NOMO-1 treated with DMSO at 0.1 percent for 48 hours (cell line): ENCODE data around the gene SELPLG.

ENCODE experiments used
- DNase-seq: peaks from one replicate; lab custom pipeline; 2025; ENCODE audit not compliant: unreplicated experiment; lab: John Stamatoyannopoulos, UW

Gene SELPLG

DNA sequence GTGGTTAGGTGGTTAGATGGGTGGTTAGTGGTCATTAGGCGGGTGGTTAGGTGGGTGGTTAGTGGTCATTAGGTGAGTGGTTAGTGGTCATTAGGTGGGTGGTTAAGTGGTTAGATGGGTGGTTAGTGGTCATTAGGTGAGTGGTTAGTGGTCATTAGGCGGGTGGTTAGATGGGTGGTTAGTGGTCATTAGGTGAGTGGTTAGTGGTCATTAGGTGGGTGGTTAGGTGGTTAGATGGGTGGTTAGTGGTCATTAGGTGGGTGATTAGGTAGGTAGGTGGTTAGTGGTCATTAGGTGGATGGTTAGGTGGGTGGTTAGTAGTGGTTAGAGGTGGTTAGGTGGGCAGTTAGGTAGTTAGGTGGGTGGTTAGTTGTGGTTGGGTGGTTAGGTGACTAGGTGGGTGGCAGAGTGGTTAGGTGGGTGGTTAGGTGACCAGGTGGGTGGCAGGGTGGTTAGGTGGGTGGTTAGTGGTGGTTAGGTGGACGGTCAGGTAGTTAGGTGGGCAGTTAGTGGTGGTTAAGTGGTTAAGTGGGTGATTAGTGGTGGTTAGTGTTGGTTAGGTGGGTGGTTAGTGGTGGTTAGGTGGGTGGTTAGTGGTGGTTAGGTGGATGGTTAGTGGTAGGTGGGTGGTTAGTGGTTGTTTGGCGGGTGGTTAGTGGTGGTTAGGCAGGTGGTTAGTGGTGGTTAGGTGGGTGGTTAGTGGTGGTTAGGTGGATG, 27.8 kb downstream of the SELPLG start:
- DNase-seq, result no peak

DNA sequence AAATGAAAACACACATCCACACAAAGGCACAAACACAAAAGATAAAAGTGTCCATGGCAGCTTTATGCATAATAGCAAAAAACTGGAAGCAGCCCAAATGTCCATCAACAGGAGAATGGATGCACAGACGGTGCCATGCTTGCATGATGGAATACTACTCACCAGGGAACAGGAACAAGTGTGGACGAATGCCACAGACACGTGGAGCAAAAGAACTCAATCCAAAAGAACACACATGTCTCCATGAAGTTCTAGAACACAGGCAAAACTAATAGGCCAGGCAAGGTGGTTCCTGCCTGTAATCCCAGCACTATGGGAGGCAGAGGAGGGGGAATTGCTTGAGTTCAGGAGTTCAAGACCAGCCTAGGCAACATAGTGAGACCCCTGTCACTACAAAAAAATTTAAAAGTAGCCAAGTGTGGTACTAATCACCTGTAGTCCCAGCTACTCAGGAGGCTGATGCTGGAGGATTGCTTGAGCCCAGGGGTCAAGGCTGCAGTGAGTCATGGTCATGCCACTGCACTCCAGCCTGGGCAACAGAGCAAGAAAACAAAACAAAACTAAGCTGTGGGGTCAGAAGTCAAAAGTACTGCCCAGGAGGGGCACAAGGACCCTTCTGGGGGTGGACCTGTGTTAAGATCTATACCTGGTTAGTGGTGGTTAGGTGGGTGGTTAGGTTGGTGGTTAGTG, 28.5 kb downstream of the SELPLG start:
- DNase-seq, result no peak

DNA sequence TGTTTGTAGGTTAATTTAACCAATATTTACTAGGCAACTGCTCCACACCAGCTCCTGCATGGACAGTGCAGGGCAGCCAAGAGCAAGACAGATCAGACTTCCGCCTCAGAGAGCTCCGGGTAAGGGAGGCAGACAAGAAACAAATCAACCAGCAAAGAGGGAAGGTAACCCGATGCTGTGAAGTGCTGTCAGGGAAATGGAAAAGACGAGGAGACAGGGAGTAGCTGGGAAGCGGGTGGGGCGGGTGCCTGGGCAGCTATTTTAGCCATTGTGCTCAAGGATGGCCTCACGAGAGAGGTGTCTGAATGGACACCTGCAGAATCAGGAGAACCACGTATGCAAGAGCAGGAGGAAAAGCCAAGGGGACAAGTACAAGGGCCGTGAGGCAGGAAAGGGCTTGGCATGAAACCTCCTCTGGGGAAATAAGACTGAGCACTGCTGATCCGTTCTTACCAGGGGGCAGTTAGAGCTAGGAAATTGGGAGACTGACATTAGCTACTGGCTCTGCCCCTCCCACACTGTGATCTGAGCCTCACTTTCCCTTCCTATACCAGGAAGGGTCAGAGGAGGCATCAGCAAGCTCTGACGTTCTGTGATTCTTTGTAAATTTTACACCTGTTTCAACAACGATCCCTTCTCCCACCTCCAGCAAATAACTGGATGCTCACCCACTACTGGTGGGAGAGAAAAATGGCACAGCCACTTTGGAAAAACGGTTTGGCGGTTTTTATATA, 29.3 kb downstream of the SELPLG start:
- DNase-seq, result no peak

DNA sequence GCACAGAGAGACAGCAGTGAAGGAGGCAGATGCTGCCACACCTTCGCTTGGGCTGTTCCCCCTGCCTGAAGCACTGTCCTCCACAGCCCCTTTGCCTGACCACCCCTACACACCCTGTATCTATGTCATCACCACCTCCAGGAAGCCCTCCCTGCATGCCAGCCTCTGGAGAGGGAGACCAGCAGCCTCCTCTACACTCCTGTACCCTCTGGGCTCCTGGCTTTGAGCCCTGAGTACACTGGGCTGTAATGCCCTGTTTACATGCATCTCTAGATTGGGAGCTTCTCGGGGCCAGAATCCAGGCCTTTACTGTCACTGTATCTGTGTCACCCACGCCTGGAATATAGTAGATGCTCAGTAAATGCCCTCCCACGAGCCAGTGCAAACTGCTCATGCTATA, 30.0 kb downstream of the SELPLG start:
- DNase-seq, result no peak

DNA sequence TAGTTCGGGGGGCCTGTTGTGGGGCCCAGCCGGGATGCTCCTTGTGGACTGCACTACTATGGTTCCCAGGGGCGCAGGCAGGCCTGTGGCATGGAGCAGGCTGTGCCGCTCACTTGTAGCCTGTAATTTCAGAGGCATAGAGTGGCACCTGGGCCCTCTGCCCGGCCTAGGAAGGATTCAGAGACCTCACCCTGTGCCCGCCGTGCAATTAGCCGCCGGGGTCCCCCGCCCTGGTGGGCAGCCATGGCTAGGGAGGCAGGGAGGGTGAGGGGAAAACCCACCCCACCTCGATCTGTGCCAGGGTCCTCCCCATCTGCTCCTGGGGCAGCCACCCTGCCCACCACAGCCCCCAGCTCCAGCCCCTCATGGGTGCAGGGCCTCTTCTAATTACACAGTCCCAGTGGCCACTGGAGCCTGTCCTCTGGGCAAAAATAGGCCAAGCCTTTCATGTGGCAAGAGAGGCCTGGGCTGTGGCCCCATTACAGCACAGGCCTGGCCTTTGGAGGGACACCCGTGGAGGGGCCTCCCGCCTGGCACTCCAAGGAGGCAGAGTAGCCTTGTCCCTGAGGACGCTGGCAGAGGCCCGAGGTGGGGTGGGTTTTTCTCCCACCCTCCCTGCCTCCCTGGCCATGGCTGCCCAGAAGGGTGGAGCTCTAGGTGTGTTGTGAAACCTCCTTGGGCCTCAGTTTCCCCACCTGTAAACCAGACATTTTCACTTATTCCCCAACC, 30.6 kb downstream of the SELPLG start:
- no peak for DNase-seq

DNA sequence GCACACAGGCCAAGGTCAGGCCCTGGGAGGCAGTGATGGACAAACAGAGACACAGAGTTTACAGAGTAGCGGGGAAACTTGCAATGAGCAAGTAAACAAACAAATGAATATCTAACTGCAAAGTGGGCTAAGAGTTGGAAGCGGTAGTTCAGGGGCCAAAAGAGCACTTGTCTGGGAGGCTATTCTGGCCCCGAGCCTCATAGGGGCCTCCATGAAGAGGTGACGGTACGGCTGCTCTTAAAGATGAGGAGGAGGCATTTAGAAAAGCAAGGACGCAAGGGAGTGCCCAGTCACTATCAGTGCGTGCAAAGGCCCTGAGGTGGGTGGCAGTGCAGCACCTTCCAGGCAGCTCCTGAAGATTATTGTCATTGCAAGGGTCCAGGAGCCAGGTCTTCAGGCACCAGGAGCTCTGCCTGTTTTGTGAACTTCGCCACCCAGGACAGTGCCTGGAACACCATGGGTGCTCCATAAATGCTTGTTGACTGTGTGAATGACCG, 31.4 kb downstream of the SELPLG start:
- DNase-seq, result no peak

DNA sequence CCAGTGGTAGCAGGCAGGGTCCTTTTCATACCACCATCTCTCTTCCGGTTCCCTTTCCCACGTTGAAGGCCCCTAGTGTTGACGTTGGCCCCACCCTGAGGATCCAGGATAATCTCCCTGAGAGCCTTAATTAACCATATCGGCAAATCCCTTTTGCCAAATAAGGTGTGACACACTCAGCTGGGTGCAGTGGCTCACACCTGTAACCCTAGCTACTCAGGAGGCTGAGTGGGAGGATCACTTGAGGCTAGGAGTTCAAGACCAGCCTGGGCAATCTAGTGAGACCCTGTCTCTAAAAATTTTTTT, 33.0 kb downstream of the SELPLG start:
- no peak for DNase-seq

DNA sequence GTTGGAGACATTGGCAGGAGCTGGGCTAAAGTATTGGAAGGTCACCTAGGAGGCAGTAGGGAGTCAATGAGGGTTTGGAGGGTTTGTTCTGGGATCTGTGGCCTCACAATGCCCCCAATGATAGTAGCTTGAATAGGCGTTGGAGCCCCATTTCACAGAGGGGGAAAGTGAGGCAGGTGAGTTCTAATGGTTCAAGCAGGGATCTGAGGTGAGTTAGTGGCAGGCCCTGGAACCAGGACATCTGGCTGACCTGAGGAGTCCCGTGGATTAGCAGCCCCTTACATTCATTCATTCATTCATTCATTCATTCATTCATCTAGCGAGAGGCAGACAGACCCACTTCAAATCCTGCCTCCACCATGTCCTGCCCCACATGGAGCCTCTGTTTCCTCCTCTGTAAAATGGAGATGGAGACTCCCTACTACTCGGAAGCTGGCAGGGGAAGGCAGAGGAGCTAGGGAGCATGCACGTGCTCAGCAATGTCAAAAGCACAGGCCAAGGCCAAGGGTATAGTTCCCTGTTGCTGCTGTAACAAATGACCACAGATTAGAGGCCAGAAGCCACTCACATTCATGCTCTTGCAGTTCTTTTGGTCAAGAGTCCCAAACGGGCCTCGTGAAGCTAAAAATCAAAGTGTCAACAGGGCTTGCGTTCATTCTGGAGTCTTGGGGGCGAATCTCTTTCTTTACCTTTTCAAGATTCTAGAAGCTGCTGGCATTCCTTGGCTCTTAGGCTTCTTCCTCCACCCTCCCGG, 33.6 kb downstream of the SELPLG start:
- DNase-seq, result no peak

DNA sequence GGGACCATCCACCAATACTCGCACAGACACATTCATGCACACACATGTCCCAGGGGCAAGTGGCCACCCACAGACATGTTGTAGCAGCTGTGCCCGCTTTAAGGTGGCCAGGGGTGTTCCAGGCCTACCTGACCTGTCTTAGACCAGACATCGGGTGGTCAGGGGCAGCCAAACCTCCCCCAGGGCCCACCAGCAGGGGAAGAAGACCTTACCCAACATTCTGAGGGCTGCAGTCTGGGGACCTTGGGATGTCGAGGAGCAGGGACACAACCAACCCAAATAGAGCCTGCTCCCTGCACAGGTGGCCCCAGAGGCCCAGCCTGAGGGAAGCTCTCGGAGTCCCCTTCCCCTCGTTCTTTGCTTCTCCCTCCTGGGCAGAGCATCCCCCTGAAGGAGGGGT, 34.2 kb downstream of the SELPLG start:
- DNase-seq, result no peak

DNA sequence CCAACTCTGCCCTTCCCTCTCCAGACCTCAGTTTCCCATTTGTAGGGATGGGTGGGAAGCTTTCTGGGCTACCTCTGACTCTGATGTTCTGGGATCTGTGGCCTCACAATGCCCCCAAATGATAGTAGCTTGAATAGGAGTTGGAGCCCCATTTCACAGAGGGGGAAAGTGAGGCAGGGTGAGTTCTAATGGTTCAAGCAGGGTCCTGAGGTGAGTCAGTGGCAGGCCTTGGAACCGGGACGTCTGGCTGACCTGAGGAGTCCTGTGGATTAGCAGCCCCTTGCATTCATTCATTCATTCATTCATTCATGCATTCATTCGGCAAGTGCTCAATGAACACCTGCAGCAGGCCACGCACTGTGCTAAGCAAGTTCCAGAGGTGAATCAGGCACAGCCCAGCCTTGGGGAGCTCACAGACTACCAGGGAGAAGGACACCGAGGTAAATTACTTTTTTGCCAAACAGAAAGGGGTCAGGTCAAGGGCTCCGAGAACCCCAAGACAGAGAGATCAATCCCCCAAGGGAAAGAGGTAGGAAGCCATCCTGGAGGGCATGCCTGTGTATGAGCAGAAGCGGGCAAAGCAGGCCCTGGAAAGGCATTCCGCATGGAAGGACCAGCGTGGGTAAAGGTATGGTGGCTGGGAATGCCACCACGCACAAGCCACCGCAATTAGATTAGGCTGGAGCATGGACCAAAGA, 35.0 kb downstream of the SELPLG start:
- no peak for DNase-seq

DNA sequence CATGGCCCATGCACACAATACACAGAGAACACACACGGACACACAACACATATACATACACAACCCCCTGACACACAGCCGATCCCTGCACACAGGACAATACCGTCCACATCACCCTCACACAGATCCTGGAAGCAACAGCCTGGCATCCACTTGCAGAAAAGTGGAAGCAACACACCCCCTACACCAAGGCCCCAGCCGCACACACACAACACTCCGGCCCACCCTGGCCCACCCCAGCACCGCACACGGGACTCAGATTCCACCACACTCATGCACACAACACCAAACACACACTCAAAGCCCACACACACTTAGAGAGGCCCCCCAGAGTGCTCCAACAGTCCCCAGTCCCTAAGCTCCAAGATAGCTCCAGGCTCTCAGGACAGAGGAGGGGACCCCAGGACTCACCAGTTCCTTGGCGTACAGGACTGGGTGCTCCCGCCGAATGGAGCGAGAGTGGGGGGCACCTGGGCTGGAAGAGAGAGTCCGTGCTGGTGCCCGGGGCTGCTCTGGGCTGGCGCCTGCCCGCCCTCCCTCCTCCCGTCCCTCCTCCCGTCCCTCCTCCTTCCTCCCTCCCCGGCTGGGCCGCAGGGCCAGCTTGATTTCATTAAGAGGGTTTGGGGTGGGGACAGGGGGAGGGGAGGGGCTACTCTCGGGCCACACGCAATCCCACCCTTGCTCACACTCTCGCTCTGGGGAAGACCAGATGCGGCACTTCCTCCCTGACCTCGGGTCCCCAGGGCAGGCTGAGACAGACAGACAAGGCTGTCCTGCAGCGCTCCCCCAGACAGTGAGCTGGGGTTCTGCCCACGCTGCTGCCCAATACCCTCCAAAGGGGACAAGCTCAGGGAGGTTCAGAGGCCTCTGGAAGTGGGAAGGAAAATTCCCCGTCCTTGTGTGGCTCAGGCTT, 35.9 kb downstream of the SELPLG start, which contains the start of gene TMEM119:
TMEM119 (minus strand) TSS at position 526 of the 913 bp plus-strand sequence. CDS start 5,701 bp downstream, outside the sequence.
- DNase-seq, result no peak

DNA sequence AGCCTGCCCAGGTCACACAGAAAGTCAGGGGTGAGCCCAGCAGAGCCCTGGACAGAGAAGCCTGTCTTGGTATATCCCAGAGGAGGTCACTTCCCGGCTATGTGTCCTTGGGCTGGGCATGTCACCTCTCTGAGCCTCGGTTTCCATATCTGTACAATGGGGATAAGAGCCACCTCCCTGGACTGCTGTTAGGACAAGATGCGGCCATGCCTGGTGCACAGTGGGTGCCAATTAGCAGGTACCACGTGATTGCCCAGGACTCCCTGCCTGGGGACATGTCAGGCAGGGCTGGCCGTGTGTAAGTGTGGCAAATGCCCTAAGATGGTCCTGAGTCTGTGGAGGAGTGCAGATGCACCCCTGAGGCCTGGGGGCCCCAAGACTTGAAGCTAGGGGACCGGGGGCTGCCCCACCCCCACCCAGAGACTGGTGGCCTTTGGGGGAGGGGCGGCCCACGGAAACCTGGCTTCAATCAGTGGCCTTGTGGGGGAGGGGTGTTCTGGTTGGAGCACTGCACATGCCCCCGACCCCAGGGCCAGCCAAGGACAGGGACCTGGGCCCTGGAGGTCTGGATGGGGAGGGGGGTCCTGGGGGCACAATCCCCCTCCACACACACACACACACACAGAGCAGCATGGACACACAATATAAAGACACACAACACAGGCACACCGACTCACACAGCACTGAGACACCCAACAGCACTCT, 36.7 kb downstream of the SELPLG start:
- DNase-seq, result no peak

DNA sequence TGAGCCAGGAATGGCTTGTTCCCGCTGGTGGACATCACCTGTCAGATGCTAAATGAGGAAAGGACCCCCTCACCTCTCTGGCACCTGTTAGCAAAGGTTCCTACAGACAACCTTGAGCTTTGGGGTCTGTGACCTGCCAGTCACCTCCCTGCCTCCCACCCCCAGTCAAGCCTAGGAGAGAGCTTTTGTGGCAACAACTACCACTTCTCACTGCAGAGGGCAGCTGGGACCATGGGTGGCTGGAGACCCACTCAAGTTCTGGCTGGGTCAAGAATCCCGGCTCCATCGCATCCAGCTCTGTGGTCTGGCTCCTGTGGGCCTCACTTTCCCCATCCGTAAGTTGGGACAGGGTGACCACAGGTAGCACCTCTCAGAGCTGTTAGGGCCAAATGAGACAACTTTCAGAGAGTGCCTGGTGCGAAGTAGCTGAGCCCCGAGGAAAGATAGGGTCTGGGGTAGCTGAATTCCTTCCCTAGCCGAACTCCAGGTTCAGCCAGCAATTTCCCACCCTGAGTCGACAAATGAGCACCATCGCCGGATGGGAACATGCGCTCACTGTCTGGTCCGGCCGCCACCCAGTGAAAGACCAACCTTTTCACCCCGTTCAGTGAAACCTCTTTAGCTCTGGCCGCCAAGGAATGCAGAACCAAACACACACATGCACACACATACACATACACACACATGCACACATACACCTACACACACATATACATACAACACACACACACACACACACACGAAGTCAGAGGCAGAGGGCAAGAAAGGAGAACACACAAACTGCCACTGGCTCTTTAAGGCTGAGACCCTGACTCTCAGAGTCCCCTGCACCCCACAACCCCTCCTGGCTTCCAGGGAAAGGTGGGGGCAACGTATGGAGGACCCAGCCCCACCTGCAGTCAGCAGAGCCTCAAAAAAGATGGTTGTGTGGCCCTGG, 37.7 kb downstream of the SELPLG start:
- DNase-seq, result no peak

DNA sequence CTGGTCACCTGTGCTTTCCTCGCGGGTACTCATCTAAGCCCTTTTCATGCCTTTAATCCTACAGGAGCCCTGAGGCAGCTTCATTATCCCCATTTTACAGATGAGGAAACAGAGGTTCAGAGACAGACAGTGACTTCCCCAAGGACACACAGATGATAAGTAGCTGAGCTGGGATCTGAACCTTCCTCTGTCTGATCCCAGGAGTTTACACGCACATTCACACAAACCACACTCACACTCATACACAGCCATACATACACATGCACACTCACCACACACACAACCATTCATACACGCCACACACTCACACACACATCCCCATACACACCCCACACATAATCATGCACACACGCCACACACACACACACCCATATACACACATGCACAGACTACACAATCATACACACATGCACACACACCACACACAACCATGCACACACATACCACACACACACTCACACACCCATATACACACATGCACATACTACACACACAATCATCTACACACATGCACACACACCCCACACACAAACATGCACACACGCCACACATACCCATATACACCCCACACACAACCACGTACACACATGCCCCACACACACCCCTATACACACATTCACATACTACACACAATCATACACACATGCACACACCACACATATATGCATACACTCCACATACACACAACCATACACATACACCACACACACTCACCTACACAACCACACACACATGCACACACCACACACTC, 38.6 kb downstream of the SELPLG start:
- no peak for DNase-seq

DNA sequence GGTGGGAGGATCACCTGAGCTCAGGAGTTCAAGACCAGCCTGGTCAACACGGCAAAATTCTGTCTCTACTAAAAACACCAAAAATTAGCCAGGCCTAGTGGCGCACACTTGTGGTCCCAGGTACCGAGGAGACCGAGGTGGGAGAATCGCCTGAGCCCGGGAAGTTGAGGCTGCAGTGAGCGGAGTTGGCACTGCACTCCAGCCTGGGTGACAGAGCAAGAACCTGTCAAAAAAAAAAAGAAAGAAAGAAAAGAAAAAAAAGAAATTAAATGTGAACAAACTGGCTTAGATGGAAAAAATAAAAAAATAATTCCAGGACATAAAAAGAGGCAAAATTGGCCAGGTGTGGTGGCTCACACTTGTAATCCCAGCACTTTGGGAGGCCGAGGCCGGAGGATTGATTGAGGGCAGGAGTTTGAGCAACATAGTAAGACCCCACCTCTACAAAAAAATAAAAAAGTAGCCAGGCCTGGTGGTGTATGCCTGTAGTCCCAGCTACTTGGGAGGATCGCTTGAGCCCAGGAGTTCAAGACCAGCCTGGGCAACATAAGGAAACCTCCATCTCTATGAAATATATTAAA, 39.3 kb downstream of the SELPLG start:
- no peak for DNase-seq
